Cardiac fibroblast (primary cell): Measurements from ENCODE around the gene MEIS3.

ENCODE experiments used
- DNase-seq, 2 donors: peaks; one replicate each; pipeline versions ENCODE4 v3.0.0 to v3.0.0-alpha.2; 2010; ENCODE audit warnings: low read depth in 2 of 2
- H3K4me3 ChIP-seq, 2 donors: replicated peaks in 1 of 2; 1 replicate in 1 of 2; 2 replicates in 1 of 2; pipeline ENCODE4 v1.5.1; 2011; ENCODE audit warnings: low read depth in 2 of 2, low read length in 2 of 2, mild to moderate bottlenecking in 2 of 2, moderate library complexity in 1 of 2
- CTCF ChIP-seq: IDR thresholded peaks from one replicate; pipeline ENCODE4 v1.5.1; 2011; ENCODE audit warnings: low read depth, mild to moderate bottlenecking, low read length, inconsistent platforms

The MEIS3 gene

GRCh38 chr19:47353307-47353712 is 66.0 kb downstream of the MEIS3 start:
- DNase-seq: no peak
- TF ChIP-seq CTCF: no peak
- H3K4me3 ChIP-seq: no peak overlapping the region
